CD14-positive monocyte (primary cell): Measurements from ENCODE around the gene CUL1. TPM values are rescaled to one million over a fixed set of nuclear protein-coding genes. Genes with fewer than 3 reads are reported as not detected.
A peak's percentile ranks its signal among the peaks of the same experiment; 100 is the strongest.

Source experiments
- DNase-seq, 3 donors: peaks; one replicate each; pipeline ENCODE4 v3.0.0-alpha.2; 2011 to 2022
- H2AFZ ChIP-seq: 2 replicates; pipeline ENCODE4 v1.6.0; 2012; ENCODE audit warnings: mild to moderate bottlenecking, low read depth, low read length, inconsistent platforms; ENCODE audit not compliant: insufficient read depth, poor library complexity, severe bottlenecking
- H3K27ac ChIP-seq, 2 donors: 1 replicate in 1 of 2; 2 replicates in 1 of 2; pipeline ENCODE4 v1.5.1; 2012 to 2013; ENCODE audit warnings: low read length in 2 of 2, control low read depth in 1 of 2, inconsistent platforms in 1 of 2, low read depth in 1 of 2, mild to moderate bottlenecking in 1 of 2
- H3K27me3 ChIP-seq, 2 donors: one replicate each; pipeline versions ENCODE4 v1.6.0 to v1.6.1; 2011 to 2013; ENCODE audit warnings: low read length in 2 of 2; ENCODE audit not compliant: control insufficient read depth in 2 of 2, insufficient read depth in 2 of 2
- H3K36me3 ChIP-seq, 2 donors: replicated peaks in 1 of 2; 1 replicate in 1 of 2; 2 replicates in 1 of 2; pipeline versions ENCODE4 v1.5.1 to v1.6.1; 2012 to 2013; ENCODE audit warnings: low read length in 2 of 2, control low read depth in 1 of 2, inconsistent platforms in 1 of 2, mild to moderate bottlenecking in 1 of 2; ENCODE audit not compliant: insufficient read depth in 2 of 2, control insufficient read depth in 1 of 2
- H3K4me1 ChIP-seq, 2 donors: 1 replicate in 1 of 2; 2 replicates in 1 of 2; pipeline versions ENCODE4 v1.5.1 to v1.6.1; 2012 to 2013; ENCODE audit warnings: low read length in 2 of 2, control low read depth in 1 of 2, inconsistent platforms in 1 of 2, mild to moderate bottlenecking in 1 of 2, moderate library complexity in 1 of 2; ENCODE audit not compliant: insufficient read depth in 2 of 2, control insufficient read depth in 1 of 2
- H3K4me2 ChIP-seq: replicated peaks from 2 replicates; pipeline ENCODE3; 2012; ENCODE audit warnings: low read length, moderate library complexity, mild to moderate bottlenecking; ENCODE audit not compliant: poor library complexity, severe bottlenecking; ENCODE audit errors: extremely low read depth
- H3K4me3 ChIP-seq, 3 experiments: fragments of 200-600 bp in 1 of 3; sonication (generic) in 1 of 3; replicated peaks in 1 of 3; 1 replicate in 2 of 3; 2 replicates in 1 of 3; pipeline ENCODE4 v1.5.1; 2011 to 2013; ENCODE audit warnings: low read length in 3 of 3, mild to moderate bottlenecking in 3 of 3, control low read depth in 2 of 3, low read depth in 2 of 3, inconsistent platforms in 1 of 3, moderate library complexity in 1 of 3
- H3K79me2 ChIP-seq: 2 replicates; pipeline ENCODE4 v1.6.0; 2012; ENCODE audit warnings: mild to moderate bottlenecking, control low read depth, inconsistent platforms, low read length, moderate library complexity; ENCODE audit not compliant: insufficient read depth
- H3K9ac ChIP-seq: 2 replicates; pipeline ENCODE4 v1.6.0; 2017; ENCODE audit warnings: low read length, mild to moderate bottlenecking; ENCODE audit not compliant: insufficient read depth, poor library complexity, severe bottlenecking
- H3K9me3 ChIP-seq, 2 donors: replicated peaks in 1 of 2; 1 replicate in 1 of 2; 2 replicates in 1 of 2; pipeline versions ENCODE4 v1.5.1 to v1.6.1; 2012 to 2013; ENCODE audit warnings: low read length in 2 of 2, control low read depth in 1 of 2; ENCODE audit not compliant: control insufficient read depth in 1 of 2, insufficient read depth in 1 of 2
- H4K20me1 ChIP-seq: 2 replicates; pipeline ENCODE4 v1.6.0; 2012; ENCODE audit warnings: mild to moderate bottlenecking, low read length, control low read depth, moderate library complexity; ENCODE audit not compliant: insufficient read depth
- H3K27ac Mint-ChIP-seq, 7 donors: one replicate each; pipeline ENCODE4 v1.8.0; 2020; ENCODE audit warnings: mild to moderate bottlenecking in 7 of 7, mixed read lengths in 7 of 7, moderate library complexity in 6 of 7, inconsistent platforms in 2 of 7
- H3K27me3 Mint-ChIP-seq, 3 donors: one replicate each; pipeline ENCODE4 v1.8.0; 2021 to 2022; ENCODE audit warnings: low read depth in 3 of 3, mild to moderate bottlenecking in 3 of 3, mixed read lengths in 3 of 3, moderate library complexity in 3 of 3, inconsistent platforms in 1 of 3
- H3K36me3 Mint-ChIP-seq, 2 donors: one replicate each; pipeline ENCODE4 v1.8.0; 2020; ENCODE audit warnings: mixed read lengths in 2 of 2, inconsistent platforms in 1 of 2, mild to moderate bottlenecking in 1 of 2
- H3K4me1 Mint-ChIP-seq: one replicate; pipeline ENCODE4 v1.8.0; 2020; ENCODE audit warnings: mild to moderate bottlenecking, mixed read lengths
- H3K4me3 Mint-ChIP-seq, 2 donors: one replicate each; pipeline ENCODE4 v1.8.0; 2020; ENCODE audit warnings: mild to moderate bottlenecking in 2 of 2, mixed read lengths in 2 of 2, moderate library complexity in 1 of 2
- H3K9me3 Mint-ChIP-seq, 7 donors: one replicate each; pipeline ENCODE4 v1.8.0; 2020 to 2022; ENCODE audit warnings: mixed read lengths in 7 of 7, mild to moderate bottlenecking in 6 of 7, moderate library complexity in 6 of 7, inconsistent platforms in 2 of 7
- CTCF ChIP-seq: fragments of 200-600 bp; IDR thresholded peaks from one replicate; pipeline ENCODE4 v1.8.0; 2022; ENCODE audit warnings: antibody characterized with exemption, mild to moderate bottlenecking
- WGBS: methylation state at CpG from one replicate; pipeline ENCODE4 v1.1.5; 2013; ENCODE audit warnings: missing lambda C conversion rate; ENCODE audit not compliant: insufficient coverage; 5-methylcytosine and 5-hydroxymethylcytosine counted together
- intact Hi-C, 2 donors: fragments of 100-400 bp; cut with micrococcal nuclease; formaldehyde crosslinking; loops; one replicate each; pipeline versions ENCODE4 v1.15.0 to v1.15.1; 2023
- polyA plus RNA-seq, 3 donors: library from polyadenylated mRNA; depleted of rRNA in 1 of 3; unstranded in 2 of 3; stranded (reverse) in 1 of 3; fragments of 300-500 nt in 2 of 3; fragments of >200 nt in 1 of 3; fragmentation: Illumina TruSeq in 2 of 3; gene quantifications; 1 replicate in 2 of 3; 2 replicates in 1 of 3; pipeline ENCODE4 v1.2.3, GENCODE V29; 2012 to 2021

Gene CUL1
- polyA plus RNA-seq, 3 donors: 22.8 to 32.6 (median 23.9) TPM

GRCh38 chr7:148726385-148726784 lies 27.7 kb downstream of the CUL1 start:
- H3K27ac Mint-ChIP-seq: no peak overlapping the region
- no peaks in the 10 kb centered on the region for H3K9me3 Mint-ChIP-seq
- no peak for TF ChIP-seq CTCF
- Histone ChIP-seq H2AFZ (no peak overlapping the region), H3K4me3 (no peak overlapping the region), H4K20me1 (peaks cover 98% of the 10 kb centered on the region), H3K9me3 (no peaks in the 10 kb centered on the region), H3K9ac (no peak overlapping the region), H3K79me2 (peaks cover 100% of the 10 kb centered on the region), H3K36me3 (peaks cover 18 to 21% of the 10 kb centered on the region in 2 donors), H3K4me1 (peaks cover 19 to 28% of the 10 kb centered on the region in 2 donors), H3K27ac (no peak overlapping the region), H3K27me3 (no peaks in the 10 kb centered on the region), H3K4me2 (peak overlapping the region; percentile 1)
- intact Hi-C loops: no loop called here
- H3K36me3 Mint-ChIP-seq: peaks cover 16 to 21% of the 10 kb centered on the region in 2 donors
- peak overlapping the region in 1 of 2 donors; percentile 42 for H3K4me3 Mint-ChIP-seq
- peak in 1 of 3 donors; percentile 8 for DNase-seq
- WGBS: no CpG with 5 or more reads among the region's 2 CpGs
- peaks cover 57% of the 10 kb centered on the region for H3K4me1 Mint-ChIP-seq
- no peaks in the 10 kb centered on the region for H3K27me3 Mint-ChIP-seq

- Mint-ChIP-seq H3K36me3 (peaks cover 29 to 30% of the 10 kb centered on the region in 2 donors), H3K27ac (peak overlapping the region in 4 of 7 donors; percentile 1 to 80 (median 36)), H3K27me3 (no peaks in the 10 kb centered on the region), H3K4me1 (peaks cover 45% of the 10 kb centered on the region), H3K4me3 (no peak overlapping the region), H3K9me3 (no peaks in the 10 kb centered on the region)
- Histone ChIP-seq H3K36me3 (peaks cover 31 to 34% of the 10 kb centered on the region in 2 donors), H2AFZ (no peak overlapping the region), H3K9me3 (no peaks in the 10 kb centered on the region), H3K79me2 (peaks cover 100% of the 10 kb centered on the region), H3K4me1 (peaks cover 11 to 18% of the 10 kb centered on the region in 2 donors), H3K4me3 (no peak overlapping the region), H3K9ac (no peak overlapping the region), H3K27ac (no peak overlapping the region), H3K4me2 (no peak overlapping the region), H3K27me3 (no peaks in the 10 kb centered on the region), H4K20me1 (peaks cover 96% of the 10 kb centered on the region)
- intact Hi-C loops: no loop called here
- WGBS: 94% methylated on average over 8 of the region's 11 CpGs
- no peak for TF ChIP-seq CTCF
- DNase-seq: no peak
These were observed 29.0 kb downstream of the CUL1 start for GRCh38 chr7:148727501-148728278.
